Measurements from ENCODE around the gene TRABD2B. TPM values are rescaled to one million over a fixed set of nuclear protein-coding genes. Genes with fewer than 3 reads are reported as not detected.

TRABD2B gene
- total RNA-seq, 1 experiment from 2014 or later, result 0.36 TPM

GRCh38 chr1:47830021-47830420, 167.2 kb downstream of the TRABD2B start:
- BruUV-seq (replicated peaks), result no TSS peak
- Histone ChIP-seq H3K27me3 (replicated peaks; ENCODE audit: control insufficient read depth, insufficient read depth, low read length) (no peaks in the 10 kb centered on the region), H3K4me1 (no peaks in the 10 kb centered on the region), H3K9me3 (no peaks in the 10 kb centered on the region), H3K36me3 (ENCODE audit: control insufficient read depth, insufficient read depth, low read length) (no peaks in the 10 kb centered on the region), H3K4me3 (ENCODE audit: low read depth, low read length) (no peak overlapping the region)
- Mint-ChIP-seq H3K36me3 (ENCODE audit: insufficient read depth, unreplicated experiment) (peaks cover 4% of the 10 kb centered on the region), H3K4me1 (ENCODE audit: low read depth, unreplicated experiment) (no peaks in the 10 kb centered on the region), H3K27me3 (ENCODE audit: insufficient read depth, unreplicated experiment) (no peaks in the 10 kb centered on the region), H3K27ac (ENCODE audit: unreplicated experiment) (no peak overlapping the region), H3K9me3 (ENCODE audit: unreplicated experiment) (peaks cover 6% of the 10 kb centered on the region), H3K4me3 (ENCODE audit: unreplicated experiment) (no peak overlapping the region)
- no peak for DNase-seq
- ChIA-PET POLR2A (no interaction called here), CTCF (no interaction called here)
- no peak for TF ChIP-seq CTCF (IDR thresholded peaks at IDR 0.05; ENCODE audit: insufficient read depth in 1 of 2, low read depth in 1 of 2, low read length in 1 of 2, severe bottlenecking in 1 of 2, unreplicated experiment in 1 of 2)
- intact Hi-C loops (cut with micrococcal nuclease; ENCODE audit: unreplicated experiment), result no loop called here

DNA sequence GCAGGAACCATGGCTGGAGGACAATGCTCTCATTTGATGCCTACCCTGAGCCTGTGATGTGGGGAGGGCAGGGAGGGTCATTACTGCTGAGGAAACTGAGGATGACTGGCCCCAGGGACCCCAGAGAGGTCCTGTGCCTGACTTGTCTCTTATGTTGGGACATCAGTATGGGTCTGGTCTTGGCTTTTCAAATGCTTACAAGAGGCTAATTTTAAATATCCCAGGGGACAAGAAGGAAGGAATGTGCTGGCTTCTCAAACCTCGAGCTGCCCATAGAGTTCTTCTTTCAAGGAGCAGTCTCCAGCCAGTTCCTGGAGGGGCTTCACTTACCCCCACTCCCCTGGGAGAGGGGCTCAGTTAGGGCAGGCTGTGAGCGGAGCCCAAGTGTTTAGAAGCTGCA, 168.2 kb downstream of the TRABD2B start:
- H3K27me3 Mint-ChIP-seq (ENCODE audit: insufficient read depth, unreplicated experiment), result no peaks in the 10 kb centered on the region
- H3K4me3 ChIP-seq (ENCODE audit: low read depth, low read length), result no peak overlapping the region
- intact Hi-C loops (cut with micrococcal nuclease; ENCODE audit: unreplicated experiment), result no loop called here
- no peak overlapping the region for H3K27ac Mint-ChIP-seq (ENCODE audit: unreplicated experiment)
- H3K27me3 ChIP-seq (replicated peaks; ENCODE audit: control insufficient read depth, insufficient read depth, low read length), result no peaks in the 10 kb centered on the region
- peaks cover 4% of the 10 kb centered on the region for H3K36me3 Mint-ChIP-seq (ENCODE audit: insufficient read depth, unreplicated experiment)
- H3K4me1 ChIP-seq, result no peaks in the 10 kb centered on the region
- H3K4me3 Mint-ChIP-seq (ENCODE audit: unreplicated experiment), result no peak overlapping the region
- H3K9me3 Mint-ChIP-seq (ENCODE audit: unreplicated experiment), result no peaks in the 10 kb centered on the region
- ChIA-PET POLR2A (no interaction called here), CTCF (no interaction called here)
- BruUV-seq (replicated peaks), result no TSS peak
- no peaks in the 10 kb centered on the region for H3K9me3 ChIP-seq
- no peak for TF ChIP-seq CTCF (IDR thresholded peaks at IDR 0.05; ENCODE audit: insufficient read depth in 1 of 2, low read depth in 1 of 2, low read length in 1 of 2, severe bottlenecking in 1 of 2, unreplicated experiment in 1 of 2)
- DNase-seq, result no peak
- no peaks in the 10 kb centered on the region for H3K36me3 ChIP-seq (ENCODE audit: control insufficient read depth, insufficient read depth, low read length)
- H3K4me1 Mint-ChIP-seq (ENCODE audit: low read depth, unreplicated experiment), result no peaks in the 10 kb centered on the region

GRCh38 chr1:47827109-47827508, 170.1 kb downstream of the TRABD2B start:
- H3K27ac Mint-ChIP-seq (ENCODE audit: unreplicated experiment), result no peak overlapping the region
- no peaks in the 10 kb centered on the region for H3K4me1 ChIP-seq
- H3K36me3 Mint-ChIP-seq (ENCODE audit: insufficient read depth, unreplicated experiment), result peaks cover 4% of the 10 kb centered on the region
- no TSS peak for BruUV-seq (replicated peaks)
- H3K27me3 Mint-ChIP-seq (ENCODE audit: insufficient read depth, unreplicated experiment), result no peaks in the 10 kb centered on the region
- ChIA-PET CTCF (no interaction called here), POLR2A (no interaction called here)
- H3K36me3 ChIP-seq (ENCODE audit: control insufficient read depth, insufficient read depth, low read length), result no peaks in the 10 kb centered on the region
- no peak for DNase-seq
- H3K4me3 ChIP-seq (ENCODE audit: low read depth, low read length), result no peak overlapping the region
- H3K27me3 ChIP-seq (replicated peaks; ENCODE audit: control insufficient read depth, insufficient read depth, low read length), result no peaks in the 10 kb centered on the region
- H3K9me3 ChIP-seq, result no peaks in the 10 kb centered on the region
- no peaks in the 10 kb centered on the region for H3K4me1 Mint-ChIP-seq (ENCODE audit: low read depth, unreplicated experiment)
- intact Hi-C loops (cut with micrococcal nuclease; ENCODE audit: unreplicated experiment), result no loop called here
- TF ChIP-seq CTCF (IDR thresholded peaks at IDR 0.05; ENCODE audit: insufficient read depth in 1 of 2, low read depth in 1 of 2, low read length in 1 of 2, severe bottlenecking in 1 of 2, unreplicated experiment in 1 of 2), result no peak
- no peaks in the 10 kb centered on the region for H3K9me3 Mint-ChIP-seq (ENCODE audit: unreplicated experiment)
- H3K4me3 Mint-ChIP-seq (ENCODE audit: unreplicated experiment), result no peak overlapping the region
